Mesothelial cell of epicardium (in vitro differentiated cells): ENCODE data around the gene CCDC27. TPM values are rescaled to one million over a fixed set of nuclear protein-coding genes. Genes with fewer than 3 reads are reported as not detected.

Experiments
- DNase-seq, 2 experiments: peaks; one replicate each; pipeline ENCODE4 v3.0.0; 2021; ENCODE audit warnings: low spot score in 2 of 2; ENCODE audit not compliant: unreplicated experiment in 2 of 2
- H3K27ac Mint-ChIP-seq: 2 replicates; pipeline ENCODE4 v1.8.0; 2021; ENCODE audit warnings: mixed read lengths
- H3K27me3 Mint-ChIP-seq: 2 replicates; pipeline ENCODE4 v1.8.0; 2021; ENCODE audit warnings: low read depth, mixed read lengths
- H3K36me3 Mint-ChIP-seq: 2 replicates; pipeline ENCODE4 v1.8.0; 2021; ENCODE audit warnings: mixed read lengths
- H3K4me1 Mint-ChIP-seq: 2 replicates; pipeline ENCODE4 v1.8.0; 2021; ENCODE audit warnings: mixed read lengths
- H3K4me3 Mint-ChIP-seq: 2 replicates; pipeline ENCODE4 v1.8.0; 2021; ENCODE audit warnings: mild to moderate bottlenecking, moderate library complexity, mixed read lengths
- H3K9me3 Mint-ChIP-seq: 2 replicates; pipeline ENCODE4 v1.8.0; 2021; ENCODE audit warnings: mixed read lengths
- total RNA-seq: library from RNA; stranded (reverse); gene quantifications from 3 replicates; pipeline ENCODE4 v1.2.1, GENCODE V29; 2021
- TF ChIP-seq, protein P1 (sequence below): fragments of 200-600 bp; sonication (generic); IDR thresholded peaks from one replicate; pipeline ENCODE4 v1.5.0; 2021; ENCODE audit warnings: antibody characterized with exemption; ENCODE audit not compliant: unreplicated experiment

CCDC27 gene
- total RNA-seq, 1 donor from 2014 or later = not detected

DNA sequence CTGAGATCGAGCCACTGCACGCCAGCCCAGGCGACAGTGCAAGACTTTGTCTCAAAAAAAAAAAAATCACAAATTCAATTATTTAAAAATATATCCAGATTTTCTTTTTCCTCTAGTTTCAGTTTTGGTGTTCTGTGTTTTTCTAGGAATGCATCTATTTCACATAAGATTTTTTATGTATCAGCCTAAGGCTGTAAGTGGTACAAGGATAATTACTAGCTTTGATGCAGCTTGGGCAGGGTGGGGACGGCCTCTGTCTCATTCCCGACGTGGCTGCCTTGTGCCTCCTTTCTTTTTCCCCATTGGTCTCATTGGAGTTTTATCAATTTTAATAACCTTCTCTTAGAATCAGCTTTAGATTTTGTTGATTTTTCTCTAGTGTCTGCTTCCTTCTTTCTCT, 6.9 kb downstream of the CCDC27 start:
- Mint-ChIP-seq H3K27me3 (peaks cover 53% of the 10 kb centered on the region), H3K4me1 (no peaks in the 10 kb centered on the region), H3K9me3 (peaks cover 10% of the 10 kb centered on the region), H3K4me3 (no peak overlapping the region), H3K36me3 (no peaks in the 10 kb centered on the region), H3K27ac (no peak overlapping the region)
- TF ChIP-seq, protein P1, sequence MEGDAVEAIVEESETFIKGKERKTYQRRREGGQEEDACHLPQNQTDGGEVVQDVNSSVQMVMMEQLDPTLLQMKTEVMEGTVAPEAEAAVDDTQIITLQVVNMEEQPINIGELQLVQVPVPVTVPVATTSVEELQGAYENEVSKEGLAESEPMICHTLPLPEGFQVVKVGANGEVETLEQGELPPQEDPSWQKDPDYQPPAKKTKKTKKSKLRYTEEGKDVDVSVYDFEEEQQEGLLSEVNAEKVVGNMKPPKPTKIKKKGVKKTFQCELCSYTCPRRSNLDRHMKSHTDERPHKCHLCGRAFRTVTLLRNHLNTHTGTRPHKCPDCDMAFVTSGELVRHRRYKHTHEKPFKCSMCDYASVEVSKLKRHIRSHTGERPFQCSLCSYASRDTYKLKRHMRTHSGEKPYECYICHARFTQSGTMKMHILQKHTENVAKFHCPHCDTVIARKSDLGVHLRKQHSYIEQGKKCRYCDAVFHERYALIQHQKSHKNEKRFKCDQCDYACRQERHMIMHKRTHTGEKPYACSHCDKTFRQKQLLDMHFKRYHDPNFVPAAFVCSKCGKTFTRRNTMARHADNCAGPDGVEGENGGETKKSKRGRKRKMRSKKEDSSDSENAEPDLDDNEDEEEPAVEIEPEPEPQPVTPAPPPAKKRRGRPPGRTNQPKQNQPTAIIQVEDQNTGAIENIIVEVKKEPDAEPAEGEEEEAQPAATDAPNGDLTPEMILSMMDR = no peak
- no peak for DNase-seq

DNA sequence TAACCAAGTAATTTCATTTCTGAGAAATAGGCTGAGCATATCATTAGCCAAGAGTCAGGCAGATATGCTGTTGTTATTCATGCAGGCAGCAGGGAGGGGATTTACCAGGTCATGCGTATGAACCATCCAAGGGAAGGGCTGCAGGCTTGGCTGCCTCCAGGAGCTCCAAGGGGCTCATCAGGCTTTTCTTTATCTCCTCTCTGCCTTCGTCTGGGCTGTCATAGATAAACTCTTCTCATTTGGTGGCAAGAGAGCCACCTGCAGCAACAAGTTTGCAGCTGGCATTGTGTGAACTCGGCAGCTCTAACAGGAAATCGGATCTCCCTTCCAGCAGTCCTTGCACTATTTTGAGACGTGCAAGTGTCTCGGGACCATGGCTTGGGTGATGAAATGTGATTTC, 7.5 kb downstream of the CCDC27 start:
- H3K36me3 Mint-ChIP-seq = no peaks in the 10 kb centered on the region
- peaks cover 55% of the 10 kb centered on the region for H3K27me3 Mint-ChIP-seq
- peaks cover 14% of the 10 kb centered on the region for H3K9me3 Mint-ChIP-seq
- DNase-seq = no peak
- TF ChIP-seq, protein P1 = no peak
- no peak overlapping the region for H3K27ac Mint-ChIP-seq
- no peak overlapping the region for H3K4me3 Mint-ChIP-seq
- H3K4me1 Mint-ChIP-seq = no peaks in the 10 kb centered on the region

DNA sequence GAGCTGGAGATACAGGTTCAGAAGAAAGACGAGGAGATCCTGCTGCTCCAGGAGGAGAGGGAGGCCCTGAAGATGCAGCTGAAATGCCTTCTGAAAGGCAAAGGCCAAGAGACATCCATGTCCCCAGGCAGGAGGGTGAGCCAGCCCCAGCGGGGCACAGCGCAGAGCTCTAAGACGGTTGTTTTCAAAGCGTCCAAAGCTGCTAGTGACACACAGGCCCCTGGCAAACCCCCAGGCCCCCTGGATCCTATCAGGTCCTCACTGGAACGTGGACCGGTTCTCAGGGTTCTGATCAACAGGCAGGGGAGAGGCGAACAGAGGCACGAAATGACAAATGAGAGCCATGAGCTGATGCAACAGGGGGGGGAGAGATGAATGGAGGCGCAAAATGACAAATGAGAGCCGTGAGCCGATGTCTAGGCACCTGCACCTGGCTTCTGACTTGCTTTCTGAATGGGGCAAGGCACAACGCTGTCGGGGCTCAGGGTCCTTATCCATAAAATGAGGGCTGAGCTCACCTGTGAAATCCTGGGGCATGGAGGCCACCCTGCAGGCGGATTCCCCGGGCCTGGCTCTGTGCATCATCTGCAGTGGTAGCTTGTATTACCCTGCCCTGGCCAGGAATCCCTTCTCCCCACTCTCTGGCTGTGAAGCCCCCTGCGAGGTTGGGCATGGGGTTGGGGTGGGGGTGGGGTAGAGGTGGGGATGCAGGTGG, 9.2 kb downstream of the CCDC27 start:
- peaks cover 54% of the 10 kb centered on the region for H3K27me3 Mint-ChIP-seq
- no peaks in the 10 kb centered on the region for H3K4me1 Mint-ChIP-seq
- H3K36me3 Mint-ChIP-seq = no peaks in the 10 kb centered on the region
- peaks cover 24% of the 10 kb centered on the region for H3K9me3 Mint-ChIP-seq
- no peak for DNase-seq
- H3K27ac Mint-ChIP-seq = no peak overlapping the region
- no peak overlapping the region for H3K4me3 Mint-ChIP-seq
- TF ChIP-seq, protein P1 = no peak

DNA sequence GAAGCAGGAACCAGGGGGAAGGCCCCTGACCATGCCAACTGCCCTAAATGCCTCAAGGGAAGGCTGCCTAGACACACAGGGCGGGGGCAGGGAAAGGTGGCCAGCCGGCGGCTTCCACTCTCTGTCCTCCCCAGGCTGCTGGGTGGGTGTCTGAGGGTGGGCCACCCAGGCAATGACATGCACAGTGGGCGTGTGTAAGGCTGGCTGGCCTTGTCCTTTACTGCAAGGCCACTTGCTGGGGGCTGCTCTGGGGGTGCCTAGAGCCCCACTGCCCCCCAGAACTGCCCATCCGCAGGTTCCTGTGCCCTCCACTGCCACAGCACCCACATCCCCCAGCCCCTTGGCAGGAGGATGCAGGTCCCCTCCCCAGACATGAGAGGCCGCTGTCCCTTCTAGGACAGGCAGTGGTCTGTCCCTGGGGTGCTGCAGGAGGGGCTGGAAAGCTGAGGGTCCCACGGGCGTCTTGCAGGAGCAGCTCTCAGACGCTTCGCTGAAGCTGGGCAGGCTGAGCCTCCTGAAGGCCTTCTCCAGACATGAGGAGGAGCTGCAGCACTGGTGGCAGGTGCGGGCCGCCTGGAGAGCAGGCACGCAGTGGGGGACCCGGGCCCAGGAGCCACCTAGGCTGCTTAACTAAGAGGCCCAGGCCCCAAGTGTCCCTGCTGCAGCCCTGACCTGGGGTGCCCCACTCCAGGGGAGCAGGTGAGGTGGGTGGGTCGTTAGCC, 10.1 kb downstream of the CCDC27 start:
- H3K4me3 Mint-ChIP-seq = no peak overlapping the region
- peaks cover 24% of the 10 kb centered on the region for H3K9me3 Mint-ChIP-seq
- no peaks in the 10 kb centered on the region for H3K36me3 Mint-ChIP-seq
- H3K27me3 Mint-ChIP-seq = peaks cover 50% of the 10 kb centered on the region
- TF ChIP-seq, protein P1 = no peak
- no peak overlapping the region for H3K27ac Mint-ChIP-seq
- DNase-seq = no peak
- no peaks in the 10 kb centered on the region for H3K4me1 Mint-ChIP-seq

DNA sequence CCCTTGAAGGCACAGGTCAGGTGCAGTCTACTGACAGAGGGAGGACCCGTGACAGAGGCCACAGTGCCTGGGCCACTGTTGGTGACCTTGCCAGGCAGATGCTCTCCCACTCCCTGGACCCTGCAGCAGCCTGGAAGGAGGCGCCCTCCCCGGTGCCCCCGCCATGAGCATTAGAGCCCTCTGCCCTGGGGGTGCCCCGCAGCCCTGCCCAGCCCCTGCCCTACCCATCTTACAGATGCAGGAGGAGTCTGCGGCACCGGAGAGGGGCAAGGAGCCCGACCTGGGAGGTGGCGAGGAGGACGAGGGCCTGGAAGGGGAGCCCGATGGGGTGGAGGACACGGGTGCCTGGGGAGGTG, 10.6 kb downstream of the CCDC27 start:
- TF ChIP-seq, protein P1 = no peak
- DNase-seq = no peak
- no peaks in the 10 kb centered on the region for H3K36me3 Mint-ChIP-seq
- H3K9me3 Mint-ChIP-seq = peaks cover 24% of the 10 kb centered on the region
- no peaks in the 10 kb centered on the region for H3K4me1 Mint-ChIP-seq
- peaks cover 52% of the 10 kb centered on the region for H3K27me3 Mint-ChIP-seq
- no peak overlapping the region for H3K4me3 Mint-ChIP-seq
- H3K27ac Mint-ChIP-seq = no peak overlapping the region
